ENCODE data around the gene TSPO.

The TSPO gene

GRCh38 chr22:43205261-43205691 lies 53.9 kb downstream of the TSPO start:
- no peak overlapping the region for H3K4me3 ChIP-seq (ENCODE audit: low read length)
- TF ChIP-seq CTCF (conservative IDR thresholded peaks at IDR 0.05; ENCODE audit: low read length): no peak
- no peak for DNase-seq (ENCODE audit: low read depth)

- TF ChIP-seq CTCF (conservative IDR thresholded peaks at IDR 0.05; ENCODE audit: low read length): no peak
- no peak for DNase-seq (ENCODE audit: low read depth)
- no peak overlapping the region for H3K4me3 ChIP-seq (ENCODE audit: low read length)
These were observed 54.6 kb downstream of the TSPO start for GRCh38 chr22:43205748-43206508.

- H3K4me3 ChIP-seq (ENCODE audit: low read length): no peak overlapping the region
- no peak for DNase-seq (ENCODE audit: low read depth)
- TF ChIP-seq CTCF (conservative IDR thresholded peaks at IDR 0.05; ENCODE audit: low read length): no peak
These were observed 55.3 kb downstream of the TSPO start for GRCh38 chr22:43206509-43207161.

- no peak for TF ChIP-seq CTCF (conservative IDR thresholded peaks at IDR 0.05; ENCODE audit: low read length)
- DNase-seq (ENCODE audit: low read depth): no peak
- H3K4me3 ChIP-seq (ENCODE audit: low read length): no peak overlapping the region
These were observed 56.0 kb downstream of the TSPO start for GRCh38 chr22:43207386-43207785.

- DNase-seq (ENCODE audit: low read depth): no peak
- no peak for TF ChIP-seq CTCF (conservative IDR thresholded peaks at IDR 0.05; ENCODE audit: low read length)
- H3K4me3 ChIP-seq (ENCODE audit: low read length): no peak overlapping the region
These were observed 56.7 kb downstream of the TSPO start for GRCh38 chr22:43207849-43208702.

- no peak overlapping the region for H3K4me3 ChIP-seq (ENCODE audit: low read length)
- TF ChIP-seq CTCF (conservative IDR thresholded peaks at IDR 0.05; ENCODE audit: low read length): no peak
- no peak for DNase-seq (ENCODE audit: low read depth)
These were observed 57.6 kb downstream of the TSPO start for GRCh38 chr22:43208703-43209522.
